Measurements from ENCODE around the gene ZNF253.

The ZNF253 gene

DNA sequence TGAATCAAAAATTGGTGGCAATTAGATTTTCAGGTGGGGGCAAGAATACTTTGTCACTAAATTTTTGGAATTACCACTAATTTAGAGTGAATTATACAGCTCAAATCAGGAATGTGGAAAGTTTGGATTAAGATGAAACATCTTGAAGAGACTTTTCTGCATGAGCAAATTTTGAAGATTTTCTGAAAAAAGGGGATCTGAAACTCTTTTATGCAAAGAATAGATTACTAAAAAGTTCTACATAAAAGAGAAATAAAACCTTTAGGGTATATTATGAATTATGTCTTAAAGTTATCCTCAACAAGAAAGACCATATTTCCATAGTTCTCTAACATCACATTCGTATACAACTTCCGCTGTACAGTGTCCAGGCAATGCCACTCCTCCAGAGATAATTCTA is 71.7 kb downstream of the ZNF253 start:
- Histone ChIP-seq H3K27me3 (ENCODE audit: control insufficient read depth, insufficient read depth, low read length) (no peaks in the 10 kb centered on the region), H3K4me3 (ENCODE audit: low read length) (no peak overlapping the region), H3K27ac (ENCODE audit: low read length) (no peak overlapping the region), H3K9me3 (ENCODE audit: control insufficient read depth, insufficient read depth, low read length) (peaks cover 12% of the 10 kb centered on the region), H3K4me1 (ENCODE audit: control insufficient read depth, insufficient read depth, low read length) (no peaks in the 10 kb centered on the region), H3K36me3 (ENCODE audit: control insufficient read depth, insufficient read depth, low read length) (peaks cover 17% of the 10 kb centered on the region; the same call in 1 of the 2 replicates)
- no peak for DNase-seq (ENCODE audit: low read depth, low spot score)
- WGBS (ENCODE audit: insufficient coverage, insufficient read length) = no CpG with 5 or more reads among the region's 2 CpGs

DNA sequence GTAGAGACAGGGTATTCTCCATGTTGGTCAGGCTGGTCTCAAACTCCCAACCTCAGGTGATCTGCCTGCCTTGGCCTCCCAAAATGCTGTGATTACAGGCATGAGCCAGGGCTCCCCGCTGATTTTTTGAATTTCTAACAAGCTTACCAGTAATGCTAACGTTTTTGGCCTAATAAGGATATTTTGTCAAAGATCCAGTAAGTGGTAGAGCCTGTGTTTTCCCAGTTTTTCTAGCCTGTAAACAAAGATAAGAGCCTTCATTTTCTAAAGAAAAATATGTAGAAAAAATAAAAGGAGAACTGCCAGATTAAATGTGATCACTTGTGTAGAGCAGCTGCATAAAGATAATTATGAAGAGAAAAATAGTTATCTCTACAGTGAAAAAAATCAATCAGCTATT is 72.8 kb downstream of the ZNF253 start:
- no peak overlapping the region for H3K4me3 ChIP-seq (ENCODE audit: low read length)
- no peaks in the 10 kb centered on the region for H3K4me1 ChIP-seq (ENCODE audit: control insufficient read depth, insufficient read depth, low read length)
- no peak overlapping the region for H3K27ac ChIP-seq (ENCODE audit: low read length)
- no CpG with 5 or more reads among the region's 2 CpGs for WGBS (ENCODE audit: insufficient coverage, insufficient read length)
- H3K36me3 ChIP-seq (ENCODE audit: control insufficient read depth, insufficient read depth, low read length) = peaks cover 13% of the 10 kb centered on the region; the same call in 1 of the 2 replicates
- no peaks in the 10 kb centered on the region for H3K27me3 ChIP-seq (ENCODE audit: control insufficient read depth, insufficient read depth, low read length)
- DNase-seq (ENCODE audit: low read depth, low spot score) = no peak
- peaks cover 12% of the 10 kb centered on the region for H3K9me3 ChIP-seq (ENCODE audit: control insufficient read depth, insufficient read depth, low read length)

DNA sequence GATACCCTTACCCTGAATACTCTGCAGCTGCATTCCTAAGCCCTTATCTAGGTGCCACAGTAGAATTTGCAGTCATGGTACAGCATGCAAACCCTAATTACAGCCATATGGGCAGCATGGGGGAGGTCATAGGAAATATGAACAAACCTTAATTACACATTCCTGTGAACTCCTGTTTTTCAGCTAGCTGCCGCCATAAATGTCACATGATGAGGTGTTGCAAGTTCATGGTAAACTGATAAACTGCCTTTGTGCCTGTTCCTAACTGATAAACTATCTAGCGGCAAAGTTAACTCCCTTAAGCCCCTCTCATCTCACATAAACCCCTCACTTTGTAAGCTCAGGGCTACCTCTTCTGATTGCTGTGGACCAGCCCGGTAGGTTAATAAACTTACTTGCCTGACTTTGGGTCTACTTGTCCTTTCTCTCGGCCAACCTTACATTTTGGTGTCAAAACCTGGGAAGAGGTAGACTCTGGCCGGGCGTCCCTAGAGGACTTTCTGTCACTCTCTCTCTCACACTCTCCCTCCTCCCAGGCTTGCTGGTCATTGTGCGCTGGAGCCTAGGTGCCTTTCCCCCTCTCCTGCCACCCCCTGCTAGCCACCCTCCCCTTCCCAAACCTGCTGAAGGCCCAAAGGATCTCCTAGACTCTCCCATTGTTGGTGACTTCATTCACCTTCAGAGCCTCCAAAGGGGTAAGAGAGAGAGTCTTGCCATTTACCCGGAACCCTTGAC is 78.3 kb downstream of the ZNF253 start:
- H3K27ac ChIP-seq (ENCODE audit: low read length) = no peak overlapping the region
- no peak for DNase-seq (ENCODE audit: low read depth, low spot score)

More for the DNA sequence above, 78.3 kb downstream of the ZNF253 start:
- WGBS (ENCODE audit: insufficient coverage, insufficient read length) = no CpG with 5 or more reads among the region's 8 CpGs
- no peaks in the 10 kb centered on the region for H3K4me1 ChIP-seq (ENCODE audit: control insufficient read depth, insufficient read depth, low read length)
- no peak overlapping the region for H3K4me3 ChIP-seq (ENCODE audit: low read length)
- H3K36me3 ChIP-seq (ENCODE audit: control insufficient read depth, insufficient read depth, low read length) = no peaks in the 10 kb centered on the region
- no peaks in the 10 kb centered on the region for H3K9me3 ChIP-seq (ENCODE audit: control insufficient read depth, insufficient read depth, low read length)
- H3K27me3 ChIP-seq (ENCODE audit: control insufficient read depth, insufficient read depth, low read length) = 0 out of 2 replicates have a peak, but pooled peaks cover 1% of the 10 kb centered on the region

Data from iPS DF 6.9 (cell line).